IMR-90 (cell line): ENCODE results near the gene STRIP2. TPM values are rescaled to one million over a fixed set of nuclear protein-coding genes. Genes with fewer than 3 reads are reported as not detected.

ENCODE experiments used
- ATAC-seq: fragments of 200-7000 bp; cut with Tn5 transposase; 2 replicates; pipeline ENCODE4 v1.9.1; 2020; ENCODE audit warnings: low read depth, mild to moderate bottlenecking, moderate library complexity
- BruUV-seq: library from RNA; stranded (reverse); fragments of 400-500 nt; replicated peaks from 2 replicates; lab custom pipeline; 2021; lab: Mats Ljungman, UMichigan
- CTCF ChIA-PET: fragments of 300-600 bp; formaldehyde crosslinking; extraction: SDS; loops from one replicate; lab custom pipeline; 2021; ENCODE audit warnings: antibody characterized with exemption; lab: Yijun Ruan, JAX
- POLR2A ChIA-PET: fragments of 300-600 bp; sonication (Branson Sonifier 250); formaldehyde crosslinking; loops from one replicate; lab custom pipeline; 2022; ENCODE audit warnings: antibody characterized with exemption; ENCODE audit not compliant: unreplicated experiment; lab: Charles Lee
- DNase-seq: peaks from one replicate; pipeline ENCODE4 v3.0.0; 2013
- H2AFZ ChIP-seq: replicated peaks from 2 replicates; pipeline ENCODE3; 2013; ENCODE audit warnings: low read length, mild to moderate bottlenecking; ENCODE audit not compliant: poor library complexity
- H2AK5ac ChIP-seq: 2 replicates; pipeline ENCODE4 v1.6.1; 2013; ENCODE audit warnings: low read depth, low read length, inconsistent platforms
- H2AK9ac ChIP-seq: replicated peaks from 2 replicates; pipeline ENCODE3; 2013; ENCODE audit warnings: mild to moderate bottlenecking, low read depth, low read length, moderate library complexity; ENCODE audit not compliant: poor library complexity
- H2BK120ac ChIP-seq: 2 replicates; pipeline ENCODE4 v1.6.1; 2013; ENCODE audit warnings: low read depth, low read length, inconsistent platforms
- H2BK15ac ChIP-seq: 3 replicates; pipeline ENCODE4 v1.6.1; 2013; ENCODE audit warnings: low read depth, low read length, inconsistent platforms
- H2BK20ac ChIP-seq: 2 replicates; pipeline ENCODE4 v1.6.1; 2013; ENCODE audit warnings: low read depth, mild to moderate bottlenecking, inconsistent platforms, low read length, moderate library complexity
- H2BK5ac ChIP-seq: 2 replicates; pipeline ENCODE4 v1.6.1; 2013; ENCODE audit warnings: mild to moderate bottlenecking, low read depth, low read length, inconsistent platforms; ENCODE audit not compliant: poor library complexity, severe bottlenecking
- H3K14ac ChIP-seq: replicated peaks from 2 replicates; pipeline ENCODE4 v1.6.1; 2013; ENCODE audit warnings: low read depth, low read length, inconsistent platforms
- H3K18ac ChIP-seq: 2 replicates; pipeline ENCODE4 v1.6.1; 2013; ENCODE audit warnings: low read depth, low read length, control low read depth
- H3K23ac ChIP-seq: 2 replicates; pipeline ENCODE4 v1.6.1; 2013; ENCODE audit warnings: low read depth, low read length, inconsistent platforms
- H3K27ac ChIP-seq: 2 replicates; pipeline ENCODE4 v1.5.1; 2013; ENCODE audit warnings: mild to moderate bottlenecking, control low read depth, low read length; ENCODE audit not compliant: insufficient read depth
- H3K27me3 ChIP-seq: 2 replicates; pipeline ENCODE4 v1.6.1; 2013; ENCODE audit warnings: low read length; ENCODE audit not compliant: control insufficient read depth, insufficient read depth
- H3K36me3 ChIP-seq: 2 replicates; pipeline ENCODE4 v1.6.1; 2013; ENCODE audit warnings: low read length, mixed read lengths; ENCODE audit not compliant: control insufficient read depth, insufficient read depth
- H3K4ac ChIP-seq: 2 replicates; pipeline ENCODE4 v1.6.1; 2013; ENCODE audit warnings: low read depth, low read length, inconsistent platforms
- H3K4me1 ChIP-seq: 2 replicates; pipeline ENCODE4 v1.6.1; 2013; ENCODE audit warnings: low read length, mixed read lengths; ENCODE audit not compliant: control insufficient read depth, insufficient read depth
- H3K4me2 ChIP-seq: 2 replicates; pipeline ENCODE4 v1.6.1; 2013; ENCODE audit warnings: low read depth, mild to moderate bottlenecking, control low read depth, low read length, moderate library complexity
- H3K4me3 ChIP-seq: 2 replicates; pipeline ENCODE4 v1.5.1; 2013; ENCODE audit warnings: low read depth, mild to moderate bottlenecking, control low read depth, low read length, moderate library complexity; ENCODE audit not compliant: insufficient read depth
- H3K56ac ChIP-seq: 2 replicates; pipeline ENCODE4 v1.6.1; 2013; ENCODE audit warnings: low read length, inconsistent platforms; ENCODE audit not compliant: insufficient read depth; ENCODE audit errors: extremely low read depth
- H3K79me1 ChIP-seq, 2 experiments: 2 replicates each; pipeline ENCODE4 v1.6.1; 2013; ENCODE audit warnings: low read length in 2 of 2, inconsistent platforms in 1 of 2, low read depth in 1 of 2
- H3K9ac ChIP-seq: 2 replicates; pipeline ENCODE4 v1.6.1; 2013; ENCODE audit warnings: low read depth, low read length, control low read depth
- H3K9me1 ChIP-seq: 2 replicates; pipeline ENCODE4 v1.6.1; 2013; ENCODE audit warnings: low read length, inconsistent platforms; ENCODE audit not compliant: insufficient read depth
- H3K9me3 ChIP-seq: 2 replicates; pipeline ENCODE4 v1.6.1; 2013; ENCODE audit warnings: low read length; ENCODE audit not compliant: control insufficient read depth, insufficient read depth
- H4K20me1 ChIP-seq: 2 replicates; pipeline ENCODE4 v1.6.1; 2013; ENCODE audit warnings: low read length, inconsistent platforms; ENCODE audit not compliant: insufficient read depth
- H4K5ac ChIP-seq: 2 replicates; pipeline ENCODE4 v1.6.1; 2013; ENCODE audit warnings: mild to moderate bottlenecking, low read depth, low read length, control low read depth
- H4K8ac ChIP-seq, 2 experiments: 2 replicates each; pipeline ENCODE4 v1.6.1; 2013; ENCODE audit warnings: low read depth in 2 of 2, low read length in 2 of 2, control low read depth in 1 of 2, inconsistent platforms in 1 of 2
- H4K91ac ChIP-seq: 2 replicates; pipeline ENCODE4 v1.6.1; 2013; ENCODE audit warnings: low read depth, low read length, inconsistent platforms; ENCODE audit not compliant: insufficient read depth
- BHLHE40 ChIP-seq: fragments of 150-350 bp; IDR thresholded peaks from 2 replicates; pipeline ENCODE4 v1.6.1; 2016; ENCODE audit warnings: mild to moderate bottlenecking, low read depth, low read length
- CEBPB ChIP-seq: IDR thresholded peaks from 2 replicates; pipeline ENCODE4 v1.6.1; 2012; ENCODE audit warnings: low read depth, low read length, improper control_type of control experiment
- CHD1 ChIP-seq: IDR thresholded peaks from 2 replicates; pipeline ENCODE4 v1.6.1; 2012; ENCODE audit warnings: low read depth, low read length, improper control_type of control experiment
- FOS ChIP-seq: fragments of 150-350 bp; IDR thresholded peaks from 2 replicates; pipeline ENCODE4 v1.6.1; 2016; ENCODE audit warnings: low read depth, low read length
- MAFK ChIP-seq: IDR thresholded peaks from 2 replicates; pipeline ENCODE4 v1.6.1; 2012; ENCODE audit warnings: low read depth, low read length, improper control_type of control experiment
- MAZ ChIP-seq: IDR thresholded peaks from 2 replicates; pipeline ENCODE4 v1.6.1; 2012; ENCODE audit warnings: low read depth, mild to moderate bottlenecking, low read length, improper control_type of control experiment, moderate library complexity, borderline replicate concordance
- MXI1 ChIP-seq: IDR thresholded peaks from 2 replicates; pipeline ENCODE4 v1.6.1; 2012; ENCODE audit warnings: low read depth, mild to moderate bottlenecking, low read length, moderate library complexity, borderline replicate concordance
- NFE2L2 ChIP-seq: fragments of 150-350 bp; IDR thresholded peaks from 2 replicates; pipeline ENCODE4 v1.6.1; 2016; ENCODE audit warnings: low read depth, mild to moderate bottlenecking, low read length
- POLR2A ChIP-seq: IDR thresholded peaks from 2 replicates; pipeline ENCODE4 v1.6.1; 2012; ENCODE audit warnings: mild to moderate bottlenecking, low read depth, low read length
- RAD21 ChIP-seq: IDR thresholded peaks from 2 replicates; pipeline ENCODE4 v1.6.1; 2012; ENCODE audit warnings: low read length, improper control_type of control experiment
- RCOR1 ChIP-seq: IDR thresholded peaks from 2 replicates; pipeline ENCODE4 v1.6.1; 2012; ENCODE audit warnings: mild to moderate bottlenecking, low read length, improper control_type of control experiment; ENCODE audit not compliant: insufficient replicate concordance
- RFX5 ChIP-seq: IDR thresholded peaks from 2 replicates; pipeline ENCODE4 v1.8.0; 2012; ENCODE audit warnings: low read depth, mild to moderate bottlenecking, low read length, moderate library complexity
- WGBS, 2 experiments: methylation state at CpG; one replicate each; pipeline versions ENCODE4 v1.1.5 to v1.1.7; 2013; ENCODE audit warnings: missing lambda C conversion rate in 2 of 2; ENCODE audit not compliant: insufficient read length in 1 of 2; ENCODE audit errors: extremely low coverage in 2 of 2; 5-methylcytosine and 5-hydroxymethylcytosine counted together
- dilution Hi-C: fragments of 300-500 bp; cut with HindIII; formaldehyde crosslinking; loops from one replicate; pipeline ENCODE4 v1.14.3; 2018; ENCODE audit warnings: low sequenced_read_pairs; ENCODE audit not compliant: unreplicated experiment
- in situ Hi-C: fragments of 300-500 bp; cut with MboI; formaldehyde crosslinking; loops from 3 replicates; pipeline ENCODE4 v1.14.3; 2019; ENCODE audit warnings: low sequenced_read_pairs, inconsistent platforms, mixed read lengths
- intact Hi-C: fragments of 100-400 bp; cut with micrococcal nuclease; formaldehyde crosslinking; loops from 2 replicates; pipeline ENCODE4 v1.10.0; 2022
- polyA plus RNA-seq, 3 experiments: library from polyadenylated mRNA; depleted of rRNA; stranded (reverse); fragments of >200 nt; gene quantifications; 2 replicates each; pipeline ENCODE4 v1.2.3, GENCODE V29; 2012; ENCODE audit warnings: low replicate concordance in 1 of 3
- total RNA-seq: library from RNA; depleted of rRNA; stranded (reverse); fragments of >200 nt; gene quantifications from 2 replicates; pipeline ENCODE4 v1.2.3, GENCODE V29; 2012
- TF ChIP-seq, protein P1 (sequence below): fragments of 150-350 bp; IDR thresholded peaks from 2 replicates; pipeline ENCODE4 v1.6.1; 2017; ENCODE audit warnings: mild to moderate bottlenecking, antibody characterized with exemption, low read length, low read depth
- TF ChIP-seq, protein P2 (sequence below): fragments of 150-350 bp; IDR thresholded peaks from 2 replicates; pipeline ENCODE4 v1.6.1; 2016; ENCODE audit warnings: low read depth, mild to moderate bottlenecking, low read length, moderate library complexity, borderline replicate concordance
- TF ChIP-seq, protein P3 (sequence below): conservative IDR thresholded peaks from 2 replicates; pipeline ENCODE4 v1.5.1; 2012; ENCODE audit warnings: mild to moderate bottlenecking, low read depth, low read length, improper control_type of control experiment

STRIP2 gene
- total and polyA plus RNA-seq, 2 of the 4 experiments (the other 2 are of a cell fraction): 1.8 to 3.0 TPM

DNA sequence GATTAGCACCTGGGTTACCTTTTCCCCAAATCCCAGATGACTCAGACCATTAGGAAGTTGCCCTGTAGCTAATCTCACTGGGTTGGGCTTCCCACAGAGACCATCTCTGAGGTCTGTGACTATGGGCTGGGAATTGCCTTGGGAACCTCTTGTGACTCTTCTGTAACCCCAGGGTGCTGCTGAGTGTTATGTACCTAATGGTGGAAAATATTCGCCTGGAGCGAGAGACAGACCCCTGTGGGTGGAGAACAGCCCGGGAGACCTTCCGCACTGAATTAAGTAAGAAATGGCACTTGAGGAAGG is 20.0 kb downstream of the STRIP2 start:
- no peaks in the 10 kb centered on the region for H3K36me3 ChIP-seq
- no peak for DNase-seq

More for the DNA sequence above, 20.0 kb downstream of the STRIP2 start:
- Histone ChIP-seq H2BK20ac (no peak overlapping the region), H3K9me3 (peaks cover 3% of the 10 kb centered on the region; the same call in 1 of the 2 replicates), H3K79me1 (no peaks in the 10 kb centered on the region), H3K23ac (no peak overlapping the region), H2BK5ac (no peak overlapping the region), H3K4me2 (no peak overlapping the region), H2BK15ac (no peak overlapping the region), H2AK5ac (no peak overlapping the region), H3K4me3 (no peak overlapping the region), H4K5ac (no peak overlapping the region), H3K56ac (no peak overlapping the region), H3K4ac (no peak overlapping the region), H3K27me3 (no peaks in the 10 kb centered on the region), H4K8ac (no peak overlapping the region), H2BK120ac (no peak overlapping the region), H3K18ac (no peak overlapping the region), H3K4me1 (no peaks in the 10 kb centered on the region; the same call in 1 of the 2 replicates), H4K20me1 (no peaks in the 10 kb centered on the region), H2AK9ac (no peak overlapping the region), H3K9ac (no peak overlapping the region), H3K9me1 (no peaks in the 10 kb centered on the region), H4K91ac (no peak overlapping the region), H3K27ac (no peak overlapping the region), H3K14ac (no peak overlapping the region), H2AFZ (no peak overlapping the region)
- BruUV-seq: no TSS peak
- ATAC-seq: no peak
- dilution Hi-C loops (no loop called here), intact Hi-C loops (no loop called here), in situ Hi-C loops (no loop called here)
- no peak for TF ChIP-seq CHD1
- TF ChIP-seq BHLHE40: no peak
- no peak for TF ChIP-seq RAD21
- no peak for TF ChIP-seq POLR2A
- TF ChIP-seq CEBPB: no peak
- TF ChIP-seq, protein P1, sequence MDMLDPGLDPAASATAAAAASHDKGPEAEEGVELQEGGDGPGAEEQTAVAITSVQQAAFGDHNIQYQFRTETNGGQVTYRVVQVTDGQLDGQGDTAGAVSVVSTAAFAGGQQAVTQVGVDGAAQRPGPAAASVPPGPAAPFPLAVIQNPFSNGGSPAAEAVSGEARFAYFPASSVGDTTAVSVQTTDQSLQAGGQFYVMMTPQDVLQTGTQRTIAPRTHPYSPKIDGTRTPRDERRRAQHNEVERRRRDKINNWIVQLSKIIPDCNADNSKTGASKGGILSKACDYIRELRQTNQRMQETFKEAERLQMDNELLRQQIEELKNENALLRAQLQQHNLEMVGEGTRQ: no peak
- TF ChIP-seq, protein P2, sequence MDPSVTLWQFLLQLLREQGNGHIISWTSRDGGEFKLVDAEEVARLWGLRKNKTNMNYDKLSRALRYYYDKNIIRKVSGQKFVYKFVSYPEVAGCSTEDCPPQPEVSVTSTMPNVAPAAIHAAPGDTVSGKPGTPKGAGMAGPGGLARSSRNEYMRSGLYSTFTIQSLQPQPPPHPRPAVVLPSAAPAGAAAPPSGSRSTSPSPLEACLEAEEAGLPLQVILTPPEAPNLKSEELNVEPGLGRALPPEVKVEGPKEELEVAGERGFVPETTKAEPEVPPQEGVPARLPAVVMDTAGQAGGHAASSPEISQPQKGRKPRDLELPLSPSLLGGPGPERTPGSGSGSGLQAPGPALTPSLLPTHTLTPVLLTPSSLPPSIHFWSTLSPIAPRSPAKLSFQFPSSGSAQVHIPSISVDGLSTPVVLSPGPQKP: no peak
- no peak for TF ChIP-seq MAZ
- TF ChIP-seq MAFK: no peak
- no peak for TF ChIP-seq FOS
- TF ChIP-seq NFE2L2: no peak
- no peak for TF ChIP-seq RCOR1
- TF ChIP-seq MXI1: no peak
- TF ChIP-seq, protein P3, sequence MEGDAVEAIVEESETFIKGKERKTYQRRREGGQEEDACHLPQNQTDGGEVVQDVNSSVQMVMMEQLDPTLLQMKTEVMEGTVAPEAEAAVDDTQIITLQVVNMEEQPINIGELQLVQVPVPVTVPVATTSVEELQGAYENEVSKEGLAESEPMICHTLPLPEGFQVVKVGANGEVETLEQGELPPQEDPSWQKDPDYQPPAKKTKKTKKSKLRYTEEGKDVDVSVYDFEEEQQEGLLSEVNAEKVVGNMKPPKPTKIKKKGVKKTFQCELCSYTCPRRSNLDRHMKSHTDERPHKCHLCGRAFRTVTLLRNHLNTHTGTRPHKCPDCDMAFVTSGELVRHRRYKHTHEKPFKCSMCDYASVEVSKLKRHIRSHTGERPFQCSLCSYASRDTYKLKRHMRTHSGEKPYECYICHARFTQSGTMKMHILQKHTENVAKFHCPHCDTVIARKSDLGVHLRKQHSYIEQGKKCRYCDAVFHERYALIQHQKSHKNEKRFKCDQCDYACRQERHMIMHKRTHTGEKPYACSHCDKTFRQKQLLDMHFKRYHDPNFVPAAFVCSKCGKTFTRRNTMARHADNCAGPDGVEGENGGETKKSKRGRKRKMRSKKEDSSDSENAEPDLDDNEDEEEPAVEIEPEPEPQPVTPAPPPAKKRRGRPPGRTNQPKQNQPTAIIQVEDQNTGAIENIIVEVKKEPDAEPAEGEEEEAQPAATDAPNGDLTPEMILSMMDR: no peak
- TF ChIP-seq RFX5: no peak
- 90% methylated on average over 2 of the region's 4 CpGs; no CpG with 5 or more reads in 1 of the 2 experiments for WGBS, 2 experiments
- POLR2A ChIA-PET: no interaction called here
- CTCF ChIA-PET: no interaction called here
